Cardiac fibroblast (primary cell): ENCODE measurements around the gene ZNF467.

Experiments
- DNase-seq, 2 donors: peaks; one replicate each; pipeline versions ENCODE4 v3.0.0 to v3.0.0-alpha.2; 2010; ENCODE audit warnings: low read depth in 2 of 2
- H3K4me3 ChIP-seq, 2 donors: replicated peaks in 1 of 2; 1 replicate in 1 of 2; 2 replicates in 1 of 2; pipeline ENCODE4 v1.5.1; 2011; ENCODE audit warnings: low read depth in 2 of 2, low read length in 2 of 2, mild to moderate bottlenecking in 2 of 2, moderate library complexity in 1 of 2
- TF ChIP-seq, protein P1 (sequence below): IDR thresholded peaks from one replicate; pipeline ENCODE4 v1.5.1; 2011; ENCODE audit warnings: low read depth, mild to moderate bottlenecking, low read length, inconsistent platforms

The ZNF467 gene

DNA sequence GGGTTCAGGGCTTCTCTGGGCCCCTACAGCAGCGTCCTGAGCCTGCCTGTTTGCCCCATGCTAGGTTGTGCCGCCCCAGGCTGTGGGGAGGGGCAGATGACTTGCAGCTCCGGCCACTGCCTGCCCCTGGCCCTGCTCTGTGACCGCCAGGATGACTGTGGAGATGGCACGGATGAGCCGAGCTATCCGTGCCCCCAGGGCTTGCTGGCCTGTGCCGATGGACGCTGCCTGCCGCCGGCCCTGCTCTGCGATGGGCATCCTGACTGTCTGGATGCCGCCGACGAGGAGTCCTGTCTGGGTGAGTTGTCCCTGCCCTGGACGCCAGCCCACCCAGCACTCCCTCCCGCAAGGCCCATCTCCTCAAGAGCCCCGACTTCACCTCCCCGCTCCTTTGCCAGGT is 15.7 kb upstream of the ZNF467 start:
- DNase-seq, result no peak
- no peak overlapping the region for H3K4me3 ChIP-seq
- TF ChIP-seq, protein P1, sequence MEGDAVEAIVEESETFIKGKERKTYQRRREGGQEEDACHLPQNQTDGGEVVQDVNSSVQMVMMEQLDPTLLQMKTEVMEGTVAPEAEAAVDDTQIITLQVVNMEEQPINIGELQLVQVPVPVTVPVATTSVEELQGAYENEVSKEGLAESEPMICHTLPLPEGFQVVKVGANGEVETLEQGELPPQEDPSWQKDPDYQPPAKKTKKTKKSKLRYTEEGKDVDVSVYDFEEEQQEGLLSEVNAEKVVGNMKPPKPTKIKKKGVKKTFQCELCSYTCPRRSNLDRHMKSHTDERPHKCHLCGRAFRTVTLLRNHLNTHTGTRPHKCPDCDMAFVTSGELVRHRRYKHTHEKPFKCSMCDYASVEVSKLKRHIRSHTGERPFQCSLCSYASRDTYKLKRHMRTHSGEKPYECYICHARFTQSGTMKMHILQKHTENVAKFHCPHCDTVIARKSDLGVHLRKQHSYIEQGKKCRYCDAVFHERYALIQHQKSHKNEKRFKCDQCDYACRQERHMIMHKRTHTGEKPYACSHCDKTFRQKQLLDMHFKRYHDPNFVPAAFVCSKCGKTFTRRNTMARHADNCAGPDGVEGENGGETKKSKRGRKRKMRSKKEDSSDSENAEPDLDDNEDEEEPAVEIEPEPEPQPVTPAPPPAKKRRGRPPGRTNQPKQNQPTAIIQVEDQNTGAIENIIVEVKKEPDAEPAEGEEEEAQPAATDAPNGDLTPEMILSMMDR, result no peak

DNA sequence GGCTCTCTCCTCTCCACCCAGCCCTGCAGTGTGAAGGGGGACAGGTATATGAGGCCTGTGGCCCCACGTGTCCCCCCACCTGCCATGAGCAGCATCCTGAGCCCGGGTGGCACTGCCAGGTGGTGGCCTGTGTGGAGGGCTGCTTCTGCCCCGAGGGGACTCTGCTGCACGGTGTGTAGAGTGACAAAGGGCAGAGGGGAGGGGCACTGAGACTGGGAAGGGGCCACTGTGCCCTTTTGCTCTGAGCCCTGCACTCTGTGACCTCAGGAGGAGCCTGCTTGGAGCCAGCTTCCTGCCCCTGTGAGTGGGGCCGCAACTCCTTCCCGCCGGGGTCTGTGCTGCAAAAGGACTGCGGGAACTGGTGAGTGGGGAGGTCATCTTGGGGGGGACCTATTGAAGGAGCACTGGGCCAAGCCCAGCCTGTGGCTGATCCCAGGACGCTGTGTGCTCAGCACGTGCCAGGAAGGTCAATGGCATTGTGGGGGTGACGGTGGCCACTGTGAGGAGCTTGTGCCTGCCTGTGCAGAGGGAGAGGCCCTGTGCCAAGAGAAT is 15.0 kb upstream of the ZNF467 start:
- no peak for DNase-seq
- TF ChIP-seq, protein P1, result no peak
- no peak overlapping the region for H3K4me3 ChIP-seq

DNA sequence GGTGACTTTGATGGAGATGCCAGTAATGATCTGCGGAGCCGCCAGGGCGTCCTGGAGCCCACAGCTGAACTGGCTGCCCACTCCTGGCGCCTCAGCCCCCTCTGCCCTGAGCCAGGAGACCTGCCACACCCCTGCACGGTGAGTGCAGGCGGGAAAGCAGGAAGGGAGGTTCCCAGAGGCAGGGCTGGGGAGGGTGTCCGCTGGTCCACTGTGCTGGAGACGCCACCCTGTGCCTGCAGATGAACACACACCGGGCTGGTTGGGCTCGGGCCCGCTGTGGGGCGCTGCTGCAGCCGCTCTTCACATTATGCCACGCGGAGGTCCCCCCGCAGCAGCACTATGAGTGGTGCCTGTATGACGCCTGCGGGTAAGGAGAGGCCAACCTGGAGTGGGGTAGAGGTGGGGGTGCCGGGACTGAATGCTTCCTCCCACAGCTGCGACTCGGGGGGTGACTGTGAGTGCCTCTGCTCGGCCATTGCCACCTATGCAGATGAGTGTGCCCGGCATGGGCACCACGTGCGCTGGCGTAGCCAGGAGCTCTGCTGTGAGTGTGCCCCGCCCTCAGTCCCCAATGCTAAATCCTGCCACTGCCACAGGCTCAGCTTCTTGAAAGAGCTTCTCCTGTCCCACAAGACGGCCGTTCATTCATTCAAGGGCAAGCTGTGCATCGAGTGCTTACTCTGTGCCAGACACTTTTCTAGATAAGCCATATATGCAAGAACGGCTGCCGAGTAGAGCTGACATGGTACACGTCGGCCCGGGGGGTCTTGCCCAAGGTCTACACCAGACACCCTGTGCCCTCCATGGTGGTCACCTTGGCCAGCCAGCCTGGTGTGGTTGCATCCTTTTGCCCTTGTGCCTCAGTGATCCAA is 14.3 kb upstream of the ZNF467 start:
- no peak overlapping the region for H3K4me3 ChIP-seq
- TF ChIP-seq, protein P1, result peak; percentile 21
- no peak for DNase-seq

DNA sequence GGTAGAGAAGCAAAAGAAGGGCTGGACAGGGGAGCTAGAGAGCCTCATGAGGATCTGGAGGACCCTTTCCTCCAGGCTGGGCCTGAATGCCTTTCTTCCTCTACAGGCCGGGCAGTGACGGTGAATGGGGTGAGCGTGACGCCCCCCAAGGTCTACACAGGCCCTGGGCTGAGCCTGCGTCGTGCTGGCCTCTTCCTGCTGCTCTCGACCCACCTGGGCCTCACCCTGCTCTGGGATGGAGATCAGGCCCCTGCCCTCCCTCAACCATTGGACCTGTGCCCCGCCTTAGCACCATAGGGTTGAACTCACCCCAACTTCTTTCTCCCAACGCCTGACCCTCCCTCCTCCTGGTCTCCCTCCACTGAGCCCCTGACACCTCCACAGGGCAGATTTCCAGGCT is 12.6 kb upstream of the ZNF467 start:
- TF ChIP-seq, protein P1, result no peak
- no peak overlapping the region for H3K4me3 ChIP-seq
- no peak for DNase-seq

DNA sequence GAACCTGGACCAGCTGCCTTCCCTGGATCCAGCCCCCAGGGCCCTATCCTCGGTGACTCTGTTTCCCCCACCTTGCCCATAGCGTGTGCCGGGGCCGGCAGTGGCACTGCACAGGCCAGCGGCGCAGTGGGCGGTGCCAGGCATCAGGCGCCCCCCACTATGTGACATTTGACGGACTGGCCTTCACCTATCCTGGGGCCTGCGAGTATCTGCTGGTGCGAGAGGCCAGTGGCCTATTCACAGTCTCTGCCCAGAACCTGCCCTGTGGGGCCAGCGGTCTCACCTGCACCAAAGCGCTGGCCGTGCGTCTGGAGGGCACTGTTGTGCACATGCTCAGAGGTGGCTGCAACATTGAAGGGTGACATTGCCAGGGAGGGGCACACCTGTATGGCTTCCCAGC is 12.0 kb upstream of the ZNF467 start:
- no peak overlapping the region for H3K4me3 ChIP-seq
- DNase-seq, result no peak
- TF ChIP-seq, protein P1, result no peak

DNA sequence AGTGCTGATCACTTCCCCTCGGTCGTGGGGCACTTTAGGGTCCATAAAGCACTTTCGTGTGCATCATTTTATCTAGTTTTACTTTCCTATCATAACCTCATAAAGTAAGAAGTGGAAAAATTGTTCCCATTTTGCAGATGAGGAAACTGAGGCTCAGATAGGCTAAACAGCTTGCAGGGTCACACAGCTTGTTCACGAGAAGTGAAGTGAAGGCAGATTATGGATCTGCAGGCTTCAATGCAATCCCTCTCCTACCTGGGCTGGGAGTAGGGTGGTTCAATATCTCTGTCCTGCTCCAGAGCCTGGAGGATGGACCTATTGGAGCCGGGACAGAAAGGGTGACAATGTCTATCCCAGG is 10.8 kb upstream of the ZNF467 start:
- DNase-seq, result no peak
- TF ChIP-seq, protein P1, result no peak

More for the DNA sequence above, 10.8 kb upstream of the ZNF467 start:
- no peak overlapping the region for H3K4me3 ChIP-seq
